GM12873 (cell line): ENCODE results near the gene MRPS5.

Source experiments
- TF ChIP-seq, protein P1 (sequence below): IDR thresholded peaks from 2 replicates; pipeline ENCODE4 v1.5.1; 2012; ENCODE audit warnings: low read depth, mild to moderate bottlenecking, moderate library complexity, low read length, control low read depth; ENCODE audit not compliant: insufficient read depth; ENCODE audit errors: missing control alignments

The MRPS5 gene

DNA sequence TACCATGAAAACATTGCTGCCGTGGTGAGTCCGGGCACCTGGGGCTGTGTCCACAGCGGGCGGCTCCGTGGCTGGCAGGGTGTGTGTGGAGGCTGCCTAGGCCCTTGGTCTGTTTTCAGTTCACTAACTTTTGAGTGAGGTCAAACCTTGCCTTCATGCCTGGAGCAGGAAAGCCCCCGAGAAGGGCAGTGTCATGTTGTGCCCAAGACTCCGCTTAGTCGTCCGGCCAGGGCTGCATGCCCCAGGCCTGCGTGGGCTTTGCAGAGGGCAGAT lies 72.0 kb downstream of the MRPS5 start:
- TF ChIP-seq, protein P1, sequence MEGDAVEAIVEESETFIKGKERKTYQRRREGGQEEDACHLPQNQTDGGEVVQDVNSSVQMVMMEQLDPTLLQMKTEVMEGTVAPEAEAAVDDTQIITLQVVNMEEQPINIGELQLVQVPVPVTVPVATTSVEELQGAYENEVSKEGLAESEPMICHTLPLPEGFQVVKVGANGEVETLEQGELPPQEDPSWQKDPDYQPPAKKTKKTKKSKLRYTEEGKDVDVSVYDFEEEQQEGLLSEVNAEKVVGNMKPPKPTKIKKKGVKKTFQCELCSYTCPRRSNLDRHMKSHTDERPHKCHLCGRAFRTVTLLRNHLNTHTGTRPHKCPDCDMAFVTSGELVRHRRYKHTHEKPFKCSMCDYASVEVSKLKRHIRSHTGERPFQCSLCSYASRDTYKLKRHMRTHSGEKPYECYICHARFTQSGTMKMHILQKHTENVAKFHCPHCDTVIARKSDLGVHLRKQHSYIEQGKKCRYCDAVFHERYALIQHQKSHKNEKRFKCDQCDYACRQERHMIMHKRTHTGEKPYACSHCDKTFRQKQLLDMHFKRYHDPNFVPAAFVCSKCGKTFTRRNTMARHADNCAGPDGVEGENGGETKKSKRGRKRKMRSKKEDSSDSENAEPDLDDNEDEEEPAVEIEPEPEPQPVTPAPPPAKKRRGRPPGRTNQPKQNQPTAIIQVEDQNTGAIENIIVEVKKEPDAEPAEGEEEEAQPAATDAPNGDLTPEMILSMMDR: no peak

DNA sequence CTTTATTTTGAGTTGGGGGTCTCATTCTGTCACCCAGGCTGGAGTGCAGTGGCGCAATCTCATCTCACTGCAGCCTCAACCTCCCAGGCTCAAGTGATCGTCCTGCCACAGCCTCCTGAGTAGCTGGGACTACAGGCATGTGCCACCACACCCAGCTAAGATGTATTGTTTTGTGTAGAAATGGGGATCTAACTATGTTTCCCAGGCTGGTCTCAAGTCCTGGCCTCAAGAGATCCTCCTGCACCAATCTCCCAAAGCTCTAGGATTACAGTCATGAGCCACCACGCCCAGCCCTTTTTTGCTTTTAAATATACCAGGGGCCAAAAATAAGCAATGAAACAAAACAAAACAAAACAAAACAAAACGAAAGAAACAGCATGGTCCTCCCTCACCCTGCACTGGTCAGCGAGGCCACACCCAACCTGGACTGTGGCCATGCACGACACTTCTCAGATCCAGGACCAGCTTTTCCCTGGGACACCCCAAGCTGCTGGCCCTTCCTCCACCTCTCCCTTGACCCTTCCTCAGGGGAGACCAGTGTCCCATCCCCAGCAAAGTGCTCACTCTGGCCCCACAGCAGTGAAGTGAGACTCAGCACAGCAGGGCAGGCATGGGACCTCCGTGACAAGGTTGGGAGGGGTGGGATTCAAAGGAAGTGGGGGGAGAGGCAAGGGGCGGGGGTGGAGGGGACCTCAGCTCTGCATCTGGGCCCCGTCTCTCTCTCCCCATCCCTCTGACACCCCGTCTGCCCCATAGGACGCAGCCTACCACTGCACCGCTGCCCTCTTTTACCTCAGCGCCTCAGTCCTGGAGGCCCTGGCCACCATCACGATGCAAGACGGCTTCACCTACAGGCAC lies 72.6 kb downstream of the MRPS5 start:
- TF ChIP-seq, protein P1: no peak

DNA sequence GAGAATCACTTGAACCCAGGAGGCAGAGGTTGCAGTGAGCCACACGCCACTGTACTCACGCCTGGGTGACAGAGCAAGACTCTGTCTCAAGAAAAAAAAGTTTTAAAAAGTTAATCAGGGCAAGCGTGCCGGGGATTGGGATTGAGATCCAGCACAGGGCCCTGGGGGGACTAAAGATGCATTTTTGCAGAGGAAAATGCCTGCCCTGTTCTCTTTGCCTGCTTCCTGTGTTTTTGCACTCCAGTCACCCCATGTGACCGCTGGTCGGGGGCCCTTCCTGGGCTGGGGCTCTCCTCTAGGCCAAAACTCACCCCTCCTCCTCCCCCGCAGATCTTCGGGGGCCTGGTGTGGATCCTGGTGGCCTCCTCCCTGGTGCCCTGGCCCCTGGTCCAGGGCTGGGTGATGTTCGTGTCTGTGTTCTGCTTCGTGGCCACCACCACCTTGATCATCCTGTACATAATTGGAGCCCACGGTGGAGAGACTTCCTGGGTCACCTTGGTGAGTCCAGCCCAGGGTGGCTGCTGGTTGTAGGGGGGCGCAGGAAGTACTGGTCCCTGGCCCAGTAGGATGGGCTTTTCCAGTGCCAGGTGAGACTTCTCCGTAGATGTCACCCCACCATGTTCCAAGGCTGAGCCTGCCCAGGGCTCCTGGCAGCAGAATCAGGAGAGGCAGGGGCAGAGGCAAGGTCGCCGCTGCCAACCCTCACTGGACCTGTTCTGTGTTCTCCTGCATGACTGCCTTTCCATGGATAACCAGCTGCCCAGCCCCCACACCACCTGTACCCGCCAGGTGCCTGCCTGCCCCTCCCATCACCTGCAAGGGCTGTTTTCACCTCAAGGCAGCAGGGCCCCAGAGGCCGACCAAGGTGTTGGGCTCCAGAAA lies 73.7 kb downstream of the MRPS5 start:
- TF ChIP-seq, protein P1: no peak

DNA sequence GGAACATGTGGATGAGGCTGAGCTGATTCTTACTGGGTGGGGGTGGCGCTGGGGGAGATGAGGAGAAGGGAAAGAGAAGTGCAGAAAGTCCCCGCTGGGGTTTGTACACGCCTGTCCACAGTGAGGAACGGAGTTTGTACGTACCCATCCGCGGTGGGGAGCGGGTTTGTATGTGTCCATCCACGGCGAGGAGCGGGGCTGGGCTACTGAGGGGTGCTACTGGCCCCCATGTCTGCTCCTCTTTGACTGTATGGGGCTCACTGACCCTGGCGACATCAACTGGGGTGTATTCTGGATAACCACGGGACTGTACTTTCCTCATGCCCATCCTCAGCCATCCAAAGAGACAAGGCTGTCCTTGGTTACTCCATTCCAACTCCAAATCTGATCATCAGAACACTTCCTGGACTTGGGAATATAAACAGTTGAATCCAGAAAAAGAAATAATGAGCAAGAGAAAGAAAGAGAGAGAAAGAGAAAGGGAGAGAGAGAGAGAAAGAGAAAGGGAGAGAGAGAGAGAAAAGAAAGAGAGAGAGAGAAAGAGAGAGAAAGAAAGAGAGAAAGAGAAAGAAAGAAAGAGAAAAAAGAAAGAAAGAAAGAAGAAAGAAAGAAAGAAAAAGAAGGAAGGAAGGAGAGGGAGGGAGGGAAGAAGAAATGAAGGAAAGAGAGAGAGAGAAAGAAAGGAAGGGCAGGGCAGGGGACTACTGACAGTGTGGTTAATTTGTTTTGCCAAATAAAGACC lies 75.1 kb downstream of the MRPS5 start:
- TF ChIP-seq, protein P1: no peak

DNA sequence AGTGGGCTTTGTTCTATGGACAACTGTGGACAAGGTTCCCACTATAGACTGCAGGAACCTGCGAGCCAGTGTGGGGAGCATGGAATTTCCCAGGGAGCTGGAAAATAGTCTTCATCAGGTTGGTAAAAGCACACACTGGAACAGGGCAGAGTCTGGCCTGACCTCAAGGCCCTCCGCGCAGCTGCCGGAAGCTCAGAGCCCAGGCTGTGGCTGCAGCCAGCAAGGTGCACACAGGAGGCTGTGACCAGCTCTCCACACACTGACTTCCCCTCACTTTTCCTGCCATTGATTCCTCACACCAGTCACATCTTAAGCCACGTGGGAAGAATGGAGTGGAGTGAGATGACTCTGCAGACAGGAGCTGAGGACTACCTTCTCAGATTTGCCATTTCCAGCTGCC lies 77.0 kb downstream of the MRPS5 start:
- TF ChIP-seq, protein P1: no peak

DNA sequence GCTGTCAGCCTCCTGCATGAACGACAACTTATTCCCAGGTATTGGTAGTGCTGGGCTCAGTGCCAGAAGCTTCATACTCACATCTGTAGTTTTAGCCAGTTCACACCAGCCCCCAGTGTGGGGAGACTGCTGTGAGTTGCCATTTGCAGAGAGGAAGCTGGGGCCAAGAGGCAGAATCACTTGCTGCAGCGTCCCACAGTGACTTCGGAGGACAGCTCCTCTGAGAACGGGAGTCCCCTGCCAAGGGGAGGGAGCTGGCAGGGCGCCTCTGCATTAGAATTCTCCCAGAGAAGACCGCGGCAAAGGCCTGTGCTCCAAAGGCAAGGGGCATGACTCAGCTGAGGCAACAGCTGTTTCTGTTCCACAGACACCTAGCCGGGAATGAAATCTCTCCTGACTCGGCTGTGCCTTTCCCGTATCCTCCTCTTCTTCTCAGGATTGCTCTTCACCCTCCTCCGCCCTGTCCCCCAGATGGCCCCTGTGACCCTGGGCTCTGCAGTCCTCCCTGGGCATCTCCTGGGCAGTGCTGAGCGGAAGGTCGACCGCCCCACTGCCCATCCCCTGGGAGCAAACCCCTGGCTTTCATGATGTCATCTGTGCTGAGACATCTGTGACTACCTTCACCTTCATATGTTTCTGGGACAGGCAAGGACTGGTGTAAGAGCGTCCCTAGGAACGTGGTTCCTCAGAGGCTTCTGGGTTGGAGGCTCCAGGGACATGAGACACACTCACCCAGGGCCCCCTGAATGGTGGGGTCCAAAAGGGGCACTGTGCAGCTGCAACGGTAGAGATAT lies 78.1 kb downstream of the MRPS5 start:
- TF ChIP-seq, protein P1: no peak
